SK-N-SH treated with all-trans-retinoic acid at 6 μM for 48 hours (cell line): ENCODE measurements around the gene CLEC2D.

Experiments used
- BACH2 ChIP-seq: fragments of 250-450 bp; sonication (Bioruptor Pico); IDR thresholded peaks from 2 replicates; pipeline ENCODE4 v1.9.0; 2021; ENCODE audit warnings: mild to moderate bottlenecking, borderline replicate concordance
- GLIS3 ChIP-seq: fragments of 250-450 bp; sonication (Bioruptor Pico); IDR thresholded peaks from 2 replicates; pipeline ENCODE4 v1.5.0; 2020; ENCODE audit warnings: mild to moderate bottlenecking, moderate library complexity
- ISL1 ChIP-seq: fragments of 250-450 bp; sonication (Bioruptor Pico); IDR thresholded peaks from 2 replicates; pipeline ENCODE4 v2.1.2; 2022; ENCODE audit warnings: mild to moderate bottlenecking, moderate library complexity
- OSR1 ChIP-seq: fragments of 250-450 bp; sonication (Bioruptor Pico); IDR thresholded peaks from 2 replicates; pipeline ENCODE4 v1.8.0; 2022; ENCODE audit warnings: moderate library complexity, mild to moderate bottlenecking, inconsistent platforms
- PPARA ChIP-seq: fragments of 250-450 bp; sonication (Bioruptor Pico); IDR thresholded peaks from 2 replicates; pipeline ENCODE4 v1.5.0; 2020; ENCODE audit warnings: mild to moderate bottlenecking, borderline replicate concordance
- RARB ChIP-seq: fragments of 250-450 bp; sonication (Bioruptor Pico); IDR thresholded peaks from 2 replicates; pipeline ENCODE4 v1.8.0; 2021; ENCODE audit warnings: mild to moderate bottlenecking, moderate library complexity
- ZFP3 ChIP-seq: fragments of 250-450 bp; sonication (Bioruptor Pico); IDR thresholded peaks from 2 replicates; pipeline ENCODE4 v1.5.0; 2020; ENCODE audit warnings: mild to moderate bottlenecking, moderate library complexity
- ZFP30 ChIP-seq: fragments of 450-650 bp; formaldehyde crosslinking; IDR thresholded peaks from 2 replicates; pipeline ENCODE4 v1.5.0; 2022; ENCODE audit warnings: mild to moderate bottlenecking, moderate library complexity
- ZNF70 ChIP-seq: fragments of 450-650 bp; formaldehyde crosslinking; IDR thresholded peaks from 2 replicates; pipeline ENCODE4 v1.5.0; 2020; ENCODE audit warnings: mild to moderate bottlenecking, moderate library complexity
- TF ChIP-seq, protein P1 (sequence below): fragments of 250-450 bp; sonication (Bioruptor Pico); IDR thresholded peaks from 2 replicates; pipeline ENCODE4 v1.5.1; 2020; ENCODE audit warnings: low read depth, mild to moderate bottlenecking, moderate library complexity

- no peak for TF ChIP-seq PPARA (CRISPR knock-in tag)
- TF ChIP-seq GLIS3 (CRISPR knock-in tag), result no peak
- no peak for TF ChIP-seq BACH2 (CRISPR knock-in tag)
- no peak for TF ChIP-seq ZFP3
- TF ChIP-seq ZFP30, result no peak
- no peak for TF ChIP-seq ISL1 (CRISPR knock-in tag)
- no peak for TF ChIP-seq RARB
- TF ChIP-seq, protein P1, sequence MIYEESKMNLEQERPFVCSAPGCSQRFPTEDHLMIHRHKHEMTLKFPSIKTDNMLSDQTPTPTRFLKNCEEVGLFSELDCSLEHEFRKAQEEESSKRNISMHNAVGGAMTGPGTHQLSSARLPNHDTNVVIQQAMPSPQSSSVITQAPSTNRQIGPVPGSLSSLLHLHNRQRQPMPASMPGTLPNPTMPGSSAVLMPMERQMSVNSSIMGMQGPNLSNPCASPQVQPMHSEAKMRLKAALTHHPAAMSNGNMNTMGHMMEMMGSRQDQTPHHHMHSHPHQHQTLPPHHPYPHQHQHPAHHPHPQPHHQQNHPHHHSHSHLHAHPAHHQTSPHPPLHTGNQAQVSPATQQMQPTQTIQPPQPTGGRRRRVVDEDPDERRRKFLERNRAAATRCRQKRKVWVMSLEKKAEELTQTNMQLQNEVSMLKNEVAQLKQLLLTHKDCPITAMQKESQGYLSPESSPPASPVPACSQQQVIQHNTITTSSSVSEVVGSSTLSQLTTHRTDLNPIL (CRISPR knock-in tag), result no peak
- TF ChIP-seq ZNF70, result no peak
- no peak for TF ChIP-seq OSR1
Observed at GRCh38 chr12:9740106-9740750, 70.7 kb downstream of the CLEC2D start.
